HepG2 (cell line): ENCODE results near the gene AKAP1. TPM values are rescaled to one million over a fixed set of nuclear protein-coding genes. Genes with fewer than 3 reads are reported as not detected.

Source experiments
- ATAC-seq: fragments of 200-7000 bp; cut with Tn5 transposase; 3 replicates; pipeline ENCODE4 v1.9.1; 2020; ENCODE audit warnings: mild to moderate bottlenecking, moderate library complexity
- BruUV-seq: library from RNA; stranded (reverse); fragments of 400-500 nt; replicated peaks from 2 replicates; lab custom pipeline; 2021; lab: Mats Ljungman, UMichigan
- CTCF ChIA-PET: fragments of 300-600 bp; formaldehyde crosslinking; extraction: SDS; loops from one replicate; lab custom pipeline; 2021; ENCODE audit warnings: low total read pairs, inconsistent platforms, low intra/inter-chr PET ratio; lab: Yijun Ruan, JAX
- POLR2A ChIA-PET: fragments of 350-600 bp; sonication (Branson Sonifier 250); formaldehyde crosslinking; loops from one replicate; lab custom pipeline; 2020; ENCODE audit warnings: antibody characterized with exemption, inconsistent platforms; lab: Yijun Ruan, JAX
- DNase-seq: peaks from one replicate; pipeline ENCODE4 v3.0.0-alpha.2; 2015; ENCODE audit warnings: low spot score
- FAIRE-seq: peaks from 3 replicates; lab custom pipeline; 2011; peaks lifted over from hg19 to GRCh38; lab: Jason Lieb, UNC
- H2AFZ ChIP-seq: one replicate; pipeline ENCODE4 v1.6.1; 2011; ENCODE audit warnings: low read length, inconsistent platforms
- H3K27ac ChIP-seq: fragments of 300-600 bp; 3 replicates; pipeline ENCODE4 v1.8.0; 2011; ENCODE audit warnings: mixed run types, mild to moderate bottlenecking, mixed read lengths, low read length, inconsistent platforms; ENCODE audit not compliant: insufficient read depth; ENCODE audit errors: extremely low read length
- H3K27me3 ChIP-seq, 2 experiments: fragments of 200-600 bp in 1 of 2; 2 replicates in 1 of 2; 3 replicates in 1 of 2; pipeline versions ENCODE4 v1.6.0 to v1.8.0; 2011; ENCODE audit warnings: low read length in 2 of 2, mild to moderate bottlenecking in 2 of 2, moderate library complexity in 2 of 2, inconsistent platforms in 1 of 2; ENCODE audit not compliant: insufficient read depth in 2 of 2, control insufficient read depth in 1 of 2
- H3K36me3 ChIP-seq, 2 experiments: fragments of 200-600 bp in 1 of 2; replicated peaks in 1 of 2; 2 replicates in 1 of 2; 3 replicates in 1 of 2; pipeline versions ENCODE4 v1.5.1 to v1.8.0; 2011; ENCODE audit warnings: low read length in 2 of 2, inconsistent platforms in 1 of 2; ENCODE audit not compliant: insufficient read depth in 2 of 2, control insufficient read depth in 1 of 2
- H3K4me1 ChIP-seq: 2 replicates; pipeline ENCODE4 v1.5.1; 2012; ENCODE audit warnings: low read length, inconsistent platforms; ENCODE audit not compliant: insufficient read depth
- H3K4me2 ChIP-seq: 2 replicates; pipeline ENCODE4 v1.6.0; 2011; ENCODE audit warnings: low read depth, low read length, inconsistent platforms
- H3K4me3 ChIP-seq, 3 experiments: fragments of 200-600 bp in 1 of 3; sonication (generic), shearing (Covaris generic) in 1 of 3; replicated peaks in 1 of 3; 2 replicates each; pipeline ENCODE4 v1.5.1; 2011 to 2016; ENCODE audit warnings: low read length in 3 of 3, inconsistent platforms in 2 of 3, low read depth in 2 of 3, mild to moderate bottlenecking in 2 of 3, control low read depth in 1 of 3, mixed read lengths in 1 of 3; ENCODE audit not compliant: insufficient read depth in 1 of 3
- H3K79me2 ChIP-seq: one replicate; pipeline ENCODE4 v1.6.1; 2011; ENCODE audit warnings: low read length, inconsistent platforms; ENCODE audit not compliant: insufficient read depth
- H3K9ac ChIP-seq: 2 replicates; pipeline ENCODE4 v1.6.0; 2011; ENCODE audit warnings: mild to moderate bottlenecking, low read depth, low read length, inconsistent platforms; ENCODE audit not compliant: insufficient read depth
- H3K9me3 ChIP-seq: 2 replicates; pipeline ENCODE4 v1.5.1; 2012; ENCODE audit warnings: mild to moderate bottlenecking, low read length
- H4K20me1 ChIP-seq: 2 replicates; pipeline ENCODE4 v1.6.0; 2011; ENCODE audit warnings: inconsistent platforms, mild to moderate bottlenecking, low read length, moderate library complexity; ENCODE audit not compliant: insufficient read depth
- ATF7-NPFF ChIP-seq: sonication (generic); formaldehyde crosslinking; IDR thresholded peaks from 2 replicates; pipeline ENCODE4 v1.8.1; 2023; ENCODE audit warnings: mild to moderate bottlenecking, low read depth, missing genetic modification reagents, moderate library complexity
- CEBPB ChIP-seq: IDR thresholded peaks from 2 replicates; pipeline ENCODE4 v1.6.1; 2011; ENCODE audit warnings: low read depth, low read length, improper control_type of control experiment, borderline replicate concordance
- CREB1 ChIP-seq, 2 experiments: fragments of 450-650 bp in 1 of 2; IDR thresholded peaks; 2 replicates each; pipeline ENCODE4 v1.6.1; 2016 to 2017; ENCODE audit warnings: control low read depth in 1 of 2, mild to moderate bottlenecking in 1 of 2, missing compliant biosample characterization in 1 of 2, missing genetic modification characterization in 1 of 2
- WGBS: methylation state at CpG from one replicate; pipeline ENCODE4 v1.1.6; 2017; ENCODE audit warnings: low lambda C conversion rate; 5-methylcytosine and 5-hydroxymethylcytosine counted together
- in situ Hi-C: cut with HindIII; loops from 2 replicates; pipeline ENCODE4 v1.10.0; 2017; ENCODE audit warnings: low pct_unique_long_range_greater_than_20kb; ENCODE audit not compliant: extremely low pct_ligation_motif_present
- intact Hi-C: fragments of 100-400 bp; cut with micrococcal nuclease; formaldehyde crosslinking; loops from one replicate; pipeline ENCODE4 v1.10.0; 2022; ENCODE audit not compliant: unreplicated experiment
- polyA plus RNA-seq, 8 experiments: library from polyadenylated mRNA; depleted of rRNA in 3 of 8; stranded (reverse) in 7 of 8; unstranded in 1 of 8; fragments of >200 nt; fragmentation: Illumina TruSeq in 4 of 8; extraction: Trizol in 4 of 8; gene quantifications; 2 replicates each; pipeline versions ENCODE4 v1.2.1 to v1.2.3, GENCODE V29; 2011 to 2016; ENCODE audit warnings: low read depth in 4 of 8, missing spikeins in 1 of 8, mixed read lengths in 1 of 8; ENCODE audit not compliant: insufficient read depth in 1 of 8
- total RNA-seq, 5 experiments: library from RNA; depleted of rRNA; stranded (reverse); fragments of >200 nt; fragmentation: Illumina TruSeq; extraction: Trizol; gene quantifications; 2 replicates each; pipeline ENCODE4 v1.2.3, GENCODE V29; 2016; ENCODE audit warnings: low read depth in 1 of 5
- TF ChIP-seq, protein P1 (sequence below): sonication (generic); formaldehyde crosslinking; IDR thresholded peaks from 2 replicates; pipeline ENCODE4 v1.4.0; 2020; ENCODE audit warnings: missing genetic modification reagents, borderline replicate concordance
- TF ChIP-seq, protein P2 (sequence below): sonication (generic); formaldehyde crosslinking; IDR thresholded peaks from 2 replicates; pipeline ENCODE4 v1.4.0; 2020; ENCODE audit warnings: mild to moderate bottlenecking, missing genetic modification reagents
- TF ChIP-seq, protein P3 (sequence below): sonication (generic); formaldehyde crosslinking; IDR thresholded peaks from 2 replicates; pipeline ENCODE4 v1.4.0; 2020; ENCODE audit warnings: missing genetic modification reagents
- TF ChIP-seq, protein P4 (sequence below): sonication (generic); formaldehyde crosslinking; IDR thresholded peaks from 2 replicates; pipeline ENCODE4 v1.8.0; 2022; ENCODE audit warnings: low read depth, missing genetic modification reagents
- TF ChIP-seq, protein P5 (sequence below): IDR thresholded peaks from 2 replicates; pipeline ENCODE4 v1.6.1; 2018; ENCODE audit warnings: missing genetic modification reagents
- TF ChIP-seq, protein P6 (sequence below): sonication (generic); formaldehyde crosslinking; IDR thresholded peaks from 2 replicates; pipeline ENCODE4 v1.5.1; 2020; ENCODE audit warnings: missing genetic modification reagents, mild to moderate bottlenecking, borderline replicate concordance

AKAP1 gene
- total and polyA plus RNA-seq, 2 of the 13 experiments (the other 11 are each of a cell fraction or from before 2014, with no cell fraction given): 101 to 131 TPM

DNA sequence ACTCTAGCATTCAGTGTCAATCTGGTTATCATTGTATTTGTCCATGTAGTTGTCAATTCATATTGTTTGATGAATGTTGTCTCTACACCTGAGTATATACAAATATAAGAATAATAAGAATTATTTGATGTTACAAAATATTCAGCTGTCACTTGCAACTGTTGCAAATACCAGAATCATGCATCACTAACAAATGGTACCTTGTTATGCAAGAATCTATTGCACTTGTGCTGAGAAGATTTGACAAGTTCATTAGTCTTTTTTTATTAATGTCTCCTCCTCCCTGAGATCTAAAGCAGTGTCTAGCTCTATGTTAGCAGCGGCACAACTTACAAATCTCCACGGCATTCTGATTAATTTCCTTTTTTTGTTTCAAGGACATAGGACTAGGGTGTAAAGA is 22.2 kb upstream of the AKAP1 start:
- intact Hi-C loops (no loop called here), in situ Hi-C loops (no loop called here)
- Histone ChIP-seq H3K4me3 (no peak overlapping the region), H2AFZ (no peak overlapping the region), H3K79me2 (no peaks in the 10 kb centered on the region), H3K4me1 (peaks cover 10% of the 10 kb centered on the region), H3K9me3 (no peaks in the 10 kb centered on the region), H4K20me1 (no peaks in the 10 kb centered on the region), H3K27me3 (peaks cover 0 to 10% of the 10 kb centered on the region in 2 experiments; a peak in 2 of 5 replicates), H3K36me3 (no peaks in the 10 kb centered on the region), H3K27ac (no peak overlapping the region), H3K4me2 (no peak overlapping the region), H3K9ac (no peak overlapping the region)
- FAIRE-seq (no peak), DNase-seq (no peak), ATAC-seq (no peak)
- TF ChIP-seq, protein P1, sequence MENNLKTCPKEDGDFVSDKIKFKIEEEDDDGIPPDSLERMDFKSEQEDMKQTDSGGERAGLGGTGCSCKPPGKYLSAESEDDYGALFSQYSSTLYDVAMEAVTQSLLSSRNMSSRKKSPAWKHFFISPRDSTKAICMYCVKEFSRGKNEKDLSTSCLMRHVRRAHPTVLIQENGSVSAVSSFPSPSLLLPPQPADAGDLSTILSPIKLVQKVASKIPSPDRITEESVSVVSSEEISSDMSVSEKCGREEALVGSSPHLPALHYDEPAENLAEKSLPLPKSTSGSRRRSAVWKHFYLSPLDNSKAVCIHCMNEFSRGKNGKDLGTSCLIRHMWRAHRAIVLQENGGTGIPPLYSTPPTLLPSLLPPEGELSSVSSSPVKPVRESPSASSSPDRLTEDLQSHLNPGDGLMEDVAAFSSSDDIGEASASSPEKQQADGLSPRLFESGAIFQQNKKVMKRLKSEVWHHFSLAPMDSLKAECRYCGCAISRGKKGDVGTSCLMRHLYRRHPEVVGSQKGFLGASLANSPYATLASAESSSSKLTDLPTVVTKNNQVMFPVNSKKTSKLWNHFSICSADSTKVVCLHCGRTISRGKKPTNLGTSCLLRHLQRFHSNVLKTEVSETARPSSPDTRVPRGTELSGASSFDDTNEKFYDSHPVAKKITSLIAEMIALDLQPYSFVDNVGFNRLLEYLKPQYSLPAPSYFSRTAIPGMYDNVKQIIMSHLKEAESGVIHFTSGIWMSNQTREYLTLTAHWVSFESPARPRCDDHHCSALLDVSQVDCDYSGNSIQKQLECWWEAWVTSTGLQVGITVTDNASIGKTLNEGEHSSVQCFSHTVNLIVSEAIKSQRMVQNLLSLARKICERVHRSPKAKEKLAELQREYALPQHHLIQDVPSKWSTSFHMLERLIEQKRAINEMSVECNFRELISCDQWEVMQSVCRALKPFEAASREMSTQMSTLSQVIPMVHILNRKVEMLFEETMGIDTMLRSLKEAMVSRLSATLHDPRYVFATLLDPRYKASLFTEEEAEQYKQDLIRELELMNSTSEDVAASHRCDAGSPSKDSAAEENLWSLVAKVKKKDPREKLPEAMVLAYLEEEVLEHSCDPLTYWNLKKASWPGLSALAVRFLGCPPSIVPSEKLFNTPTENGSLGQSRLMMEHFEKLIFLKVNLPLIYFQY (CRISPR knock-in tag): no peak
- TF ChIP-seq CEBPB: 0 out of 2 replicates have a peak, but pooled peaks have one; percentile 19
- no TSS peak for BruUV-seq
- ChIA-PET CTCF (no interaction called here), POLR2A (no interaction called here)
- 17% methylated on average over 2 of the region's 2 CpGs for WGBS

DNA sequence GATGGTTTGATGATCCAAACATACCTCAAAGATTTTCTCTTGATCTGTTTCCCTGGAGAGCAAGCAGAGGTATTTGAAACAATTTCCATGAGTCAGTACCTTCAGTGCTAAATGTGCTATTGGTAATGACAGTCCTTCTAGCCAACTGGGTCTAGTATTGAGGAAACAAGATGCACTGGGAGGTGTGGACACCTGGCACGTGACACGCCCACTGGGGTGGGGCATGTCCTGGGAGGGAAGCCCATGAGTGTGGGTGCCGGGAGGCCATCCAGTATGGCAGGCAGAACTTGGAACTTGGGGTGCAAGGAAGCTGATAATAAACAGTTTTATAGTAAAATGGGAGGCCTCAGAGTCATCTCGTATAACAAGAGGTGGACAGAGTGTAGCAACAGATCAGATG is 17.9 kb upstream of the AKAP1 start:
- Histone ChIP-seq H3K4me2 (no peak overlapping the region), H4K20me1 (no peaks in the 10 kb centered on the region), H2AFZ (no peak overlapping the region), H3K27ac (no peak overlapping the region), H3K79me2 (no peaks in the 10 kb centered on the region), H3K4me3 (no peak overlapping the region), H3K27me3 (peaks cover 0 to 10% of the 10 kb centered on the region in 2 experiments; a peak in 2 of 5 replicates), H3K4me1 (peaks cover 30% of the 10 kb centered on the region), H3K36me3 (no peaks in the 10 kb centered on the region), H3K9ac (no peak overlapping the region), H3K9me3 (no peaks in the 10 kb centered on the region)
- ChIA-PET CTCF (no interaction called here), POLR2A (no interaction called here)
- no peak for ATAC-seq
- in situ Hi-C loops (no loop called here), intact Hi-C loops (no loop called here)
- DNase-seq: no peak
- 27% methylated on average over 4 of the region's 4 CpGs for WGBS
- BruUV-seq: no TSS peak
- no peak for FAIRE-seq
- TF ChIP-seq, protein P2, sequence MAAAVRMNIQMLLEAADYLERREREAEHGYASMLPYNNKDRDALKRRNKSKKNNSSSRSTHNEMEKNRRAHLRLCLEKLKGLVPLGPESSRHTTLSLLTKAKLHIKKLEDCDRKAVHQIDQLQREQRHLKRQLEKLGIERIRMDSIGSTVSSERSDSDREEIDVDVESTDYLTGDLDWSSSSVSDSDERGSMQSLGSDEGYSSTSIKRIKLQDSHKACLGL: no peak
- TF ChIP-seq ATF7-NPFF: no peak
- TF ChIP-seq CREB1 (IDR thresholded peaks at IDR 0.05): no peak
- TF ChIP-seq CREB1 (CRISPR knock-in tag; IDR thresholded peaks at IDR 0.05): no peak
- TF ChIP-seq, protein P3, sequence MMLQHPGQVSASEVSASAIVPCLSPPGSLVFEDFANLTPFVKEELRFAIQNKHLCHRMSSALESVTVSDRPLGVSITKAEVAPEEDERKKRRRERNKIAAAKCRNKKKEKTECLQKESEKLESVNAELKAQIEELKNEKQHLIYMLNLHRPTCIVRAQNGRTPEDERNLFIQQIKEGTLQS (CRISPR knock-in tag): no peak
- TF ChIP-seq, protein P4, sequence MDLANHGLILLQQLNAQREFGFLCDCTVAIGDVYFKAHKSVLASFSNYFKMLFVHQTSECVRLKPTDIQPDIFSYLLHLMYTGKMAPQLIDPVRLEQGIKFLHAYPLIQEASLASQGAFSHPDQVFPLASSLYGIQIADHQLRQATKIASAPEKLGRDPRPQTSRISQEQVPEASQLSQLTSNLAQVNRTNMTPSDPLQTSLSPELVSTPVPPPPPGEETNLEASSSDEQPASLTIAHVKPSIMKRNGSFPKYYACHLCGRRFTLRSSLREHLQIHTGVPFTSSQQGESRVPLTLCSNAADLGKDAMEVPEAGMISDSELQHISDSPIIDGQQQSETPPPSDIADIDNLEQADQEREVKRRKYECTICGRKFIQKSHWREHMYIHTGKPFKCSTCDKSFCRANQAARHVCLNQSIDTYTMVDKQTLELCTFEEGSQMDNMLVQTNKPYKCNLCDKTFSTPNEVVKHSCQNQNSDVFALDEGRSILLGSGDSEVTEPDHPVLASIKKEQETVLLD (CRISPR knock-in tag): no peak
- TF ChIP-seq, protein P5, sequence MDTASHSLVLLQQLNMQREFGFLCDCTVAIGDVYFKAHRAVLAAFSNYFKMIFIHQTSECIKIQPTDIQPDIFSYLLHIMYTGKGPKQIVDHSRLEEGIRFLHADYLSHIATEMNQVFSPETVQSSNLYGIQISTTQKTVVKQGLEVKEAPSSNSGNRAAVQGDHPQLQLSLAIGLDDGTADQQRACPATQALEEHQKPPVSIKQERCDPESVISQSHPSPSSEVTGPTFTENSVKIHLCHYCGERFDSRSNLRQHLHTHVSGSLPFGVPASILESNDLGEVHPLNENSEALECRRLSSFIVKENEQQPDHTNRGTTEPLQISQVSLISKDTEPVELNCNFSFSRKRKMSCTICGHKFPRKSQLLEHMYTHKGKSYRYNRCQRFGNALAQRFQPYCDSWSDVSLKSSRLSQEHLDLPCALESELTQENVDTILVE (CRISPR knock-in tag): no peak
- TF ChIP-seq, protein P6, sequence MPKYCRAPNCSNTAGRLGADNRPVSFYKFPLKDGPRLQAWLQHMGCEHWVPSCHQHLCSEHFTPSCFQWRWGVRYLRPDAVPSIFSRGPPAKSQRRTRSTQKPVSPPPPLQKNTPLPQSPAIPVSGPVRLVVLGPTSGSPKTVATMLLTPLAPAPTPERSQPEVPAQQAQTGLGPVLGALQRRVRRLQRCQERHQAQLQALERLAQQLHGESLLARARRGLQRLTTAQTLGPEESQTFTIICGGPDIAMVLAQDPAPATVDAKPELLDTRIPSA: no peak
